ENCODE measurements around the gene ADAMTS2.
"Not testable (repeated sequence)": the region's sequence is repeated elsewhere in the genome, so short reads cannot be mapped to it uniquely, and the experiment has no call there.

ADAMTS2 gene

DNA sequence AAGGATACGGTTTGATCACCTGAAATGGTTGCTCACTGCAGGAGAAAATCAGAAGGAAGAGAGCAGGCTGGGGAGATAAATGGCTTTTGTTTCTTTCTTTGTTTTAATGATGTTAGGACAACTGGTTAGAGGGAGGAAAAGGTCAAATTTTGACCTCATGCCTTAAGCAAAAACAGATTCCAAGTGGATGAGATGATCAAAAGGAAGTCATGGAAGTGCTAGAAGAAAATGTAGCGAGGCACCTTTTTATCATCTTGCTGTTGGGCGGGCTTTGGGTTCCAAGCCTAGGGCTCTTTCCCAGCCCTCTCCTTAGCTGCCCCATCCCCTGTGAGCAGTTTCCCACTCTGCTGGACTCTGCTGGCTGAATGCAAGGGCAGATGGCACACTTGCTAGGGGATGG lies 127.9 kb downstream of the ADAMTS2 start:
- DNase-seq (ENCODE audit: low read depth in 2 of 2), result no peak

DNA sequence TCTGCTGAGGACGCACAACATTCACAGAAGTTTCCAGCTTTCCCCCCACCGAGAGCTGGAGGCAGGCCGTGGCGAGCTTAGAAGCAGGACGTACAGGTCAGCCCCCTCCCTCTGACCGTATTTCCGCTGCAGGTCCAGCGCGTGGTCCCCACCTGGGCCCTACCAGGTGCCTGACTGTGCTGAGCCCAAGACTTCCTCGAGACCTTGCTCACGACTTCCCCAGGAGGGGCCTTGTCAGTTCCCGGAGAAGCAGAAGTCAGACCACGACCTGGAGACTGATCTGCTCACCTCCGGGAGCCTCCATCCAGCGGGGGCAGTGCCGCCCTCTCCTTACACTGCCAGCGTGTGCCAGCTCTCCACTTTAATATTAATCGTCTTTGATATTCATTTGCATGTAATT lies 128.9 kb downstream of the ADAMTS2 start:
- not testable (repeated sequence) for DNase-seq (ENCODE audit: low read depth in 2 of 2)

DNA sequence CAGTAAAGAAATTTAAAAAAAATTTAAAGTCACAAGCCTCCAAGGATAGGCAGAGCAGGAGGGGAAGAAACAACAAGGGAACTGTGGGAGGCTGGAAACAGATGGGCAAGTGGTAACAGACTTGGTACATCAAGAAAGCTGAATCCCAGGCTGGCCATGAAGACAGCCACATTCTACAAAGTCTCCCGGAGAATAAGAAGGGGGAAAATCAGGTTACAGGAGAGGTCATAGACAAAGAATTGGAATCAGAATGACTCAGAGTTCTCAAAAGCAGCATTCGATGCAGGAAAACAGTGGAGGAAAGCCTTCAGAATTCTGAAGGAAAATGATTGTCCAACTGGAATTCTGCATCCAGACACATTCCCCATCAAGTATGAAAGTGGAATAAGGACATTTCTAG lies 129.7 kb downstream of the ADAMTS2 start:
- no peak for DNase-seq (ENCODE audit: low read depth in 2 of 2)

DNA sequence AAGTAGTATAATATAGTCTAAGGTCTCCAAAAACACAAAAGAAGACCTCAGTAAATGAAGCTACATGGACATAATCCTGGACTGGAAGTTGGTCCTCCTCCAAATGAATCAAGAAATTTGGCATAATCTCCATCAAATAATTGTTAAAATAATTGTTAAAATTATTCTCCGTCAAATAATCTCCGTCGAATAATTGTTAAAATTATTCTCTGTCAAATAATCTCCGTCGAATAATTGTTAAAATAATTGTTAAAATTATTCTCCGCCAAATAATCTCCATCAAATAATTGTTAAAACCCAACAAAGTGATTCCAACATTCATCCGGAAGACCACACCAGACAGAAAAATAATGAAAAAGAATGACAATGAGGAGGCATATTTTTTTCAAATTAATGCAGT lies 130.6 kb downstream of the ADAMTS2 start:
- no peak for DNase-seq (ENCODE audit: low read depth in 2 of 2)

DNA sequence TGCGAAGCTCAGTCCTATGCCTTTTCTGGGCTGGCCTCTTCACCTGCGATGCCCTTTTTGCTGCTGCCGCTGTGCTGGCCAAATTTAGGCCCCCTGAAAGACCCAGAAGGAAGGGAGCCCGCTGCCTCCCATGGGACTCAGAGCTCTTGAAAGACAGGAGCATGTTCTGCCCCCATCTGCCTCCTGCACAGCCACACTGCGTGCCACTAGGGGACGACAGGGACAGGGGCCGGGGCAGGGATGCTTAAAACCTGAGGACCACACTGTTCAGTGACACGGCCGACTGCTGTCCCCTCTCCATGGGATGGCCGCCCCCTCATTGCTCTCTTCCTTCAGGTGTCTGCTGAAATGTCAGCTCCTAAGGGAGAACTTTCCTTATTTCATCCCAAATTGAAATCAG lies 132.4 kb downstream of the ADAMTS2 start:
- DNase-seq (ENCODE audit: low read depth in 2 of 2), result no peak

DNA sequence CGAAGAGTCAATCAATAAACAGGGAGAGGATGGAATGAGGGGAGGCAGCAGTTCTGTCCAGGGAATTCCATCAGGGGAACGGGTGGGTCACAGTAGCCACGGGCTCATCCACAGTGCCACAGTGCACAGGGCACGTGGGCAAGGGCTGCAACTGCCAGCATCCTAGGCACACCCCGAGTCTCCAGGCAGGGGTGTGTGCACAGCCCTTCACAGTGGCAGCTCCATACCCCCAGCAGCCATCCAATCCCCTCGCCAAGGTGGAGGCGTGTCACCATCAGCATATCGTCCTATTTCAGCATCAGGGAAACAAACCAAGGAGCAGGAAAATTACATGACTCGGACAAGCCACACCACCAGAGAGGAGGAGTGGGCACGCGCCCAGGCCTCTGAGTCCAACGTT lies 133.6 kb downstream of the ADAMTS2 start:
- no peak for DNase-seq (ENCODE audit: low read depth in 2 of 2)

DNA sequence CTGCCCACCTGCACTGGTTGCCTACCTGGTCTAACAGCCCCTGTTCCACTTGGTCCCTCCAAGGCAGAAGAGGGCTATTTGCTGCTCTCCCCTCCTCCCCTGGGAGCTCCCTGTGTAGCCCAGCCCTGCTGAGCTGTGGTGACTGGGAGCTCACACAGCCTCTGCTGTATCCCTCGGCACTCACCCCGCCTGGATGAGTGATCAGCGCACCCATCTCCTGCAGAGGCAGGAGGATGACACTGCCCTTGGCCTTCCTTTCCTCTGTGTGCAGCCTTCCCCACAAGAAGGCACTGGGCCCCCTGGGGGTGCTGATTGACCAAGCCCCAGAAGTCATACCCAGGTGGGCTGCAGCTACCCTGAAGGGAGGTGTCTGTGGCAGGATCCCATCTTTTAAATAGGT lies 134.2 kb downstream of the ADAMTS2 start:
- DNase-seq (ENCODE audit: low read depth in 2 of 2), result no peak

DNA sequence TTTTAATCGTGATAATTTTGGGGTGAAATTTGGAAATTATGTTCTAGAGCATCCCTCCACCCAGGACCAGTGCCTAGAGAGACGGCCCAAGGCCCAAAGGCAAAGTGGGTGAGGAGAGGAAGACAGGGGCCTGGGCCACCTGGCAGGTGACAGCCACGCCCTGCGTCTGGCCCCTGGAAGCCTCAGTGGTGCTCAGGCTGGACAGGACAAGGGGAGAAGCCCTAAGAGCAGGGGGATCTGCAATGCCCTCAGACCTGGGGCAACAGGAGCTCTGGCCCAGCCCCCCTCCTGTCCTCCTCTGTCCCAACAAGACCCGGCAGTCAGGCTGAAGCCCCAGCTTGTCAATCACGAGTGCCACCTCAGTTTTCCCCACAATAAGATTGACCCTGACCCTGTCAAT lies 134.8 kb downstream of the ADAMTS2 start:
- DNase-seq (ENCODE audit: low read depth in 2 of 2), result no peak

DNA sequence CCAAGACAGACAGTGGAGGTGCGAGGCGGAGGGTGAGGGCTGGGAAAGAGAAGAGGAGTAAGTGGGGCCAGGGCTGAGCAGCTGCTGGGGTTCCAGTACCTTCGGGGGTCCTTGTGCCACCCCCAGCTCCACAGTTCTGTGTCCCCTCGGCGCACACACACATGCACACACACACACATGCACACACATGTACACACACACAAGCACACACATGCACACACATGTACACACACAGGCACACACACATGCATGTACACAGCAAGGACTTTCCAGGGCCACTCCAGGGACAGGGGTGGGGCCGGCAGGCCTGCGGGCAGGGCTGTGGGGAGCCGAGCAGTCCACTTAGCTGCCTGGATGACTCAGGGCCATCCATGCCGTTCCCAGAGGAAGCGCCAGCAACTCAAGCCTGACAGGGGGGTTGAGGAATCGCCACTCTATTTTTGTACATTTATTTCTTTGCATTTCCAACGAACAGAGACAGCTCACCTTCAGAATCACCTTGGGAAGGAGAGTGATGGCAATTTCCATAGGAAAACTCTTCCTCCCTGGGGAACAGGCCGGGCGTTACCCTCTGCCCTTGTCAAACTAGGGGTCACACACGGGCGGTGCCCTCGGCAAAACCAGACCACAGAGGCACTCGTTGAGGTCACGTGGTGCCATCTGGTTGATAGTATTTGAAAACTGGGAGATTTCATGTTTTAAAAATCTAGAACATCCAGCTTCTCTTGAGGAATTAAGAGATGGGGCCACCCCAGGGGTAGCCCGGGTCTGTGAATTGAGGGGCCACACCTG lies 135.7 kb downstream of the ADAMTS2 start:
- no peak for DNase-seq (ENCODE audit: low read depth in 2 of 2)

DNA sequence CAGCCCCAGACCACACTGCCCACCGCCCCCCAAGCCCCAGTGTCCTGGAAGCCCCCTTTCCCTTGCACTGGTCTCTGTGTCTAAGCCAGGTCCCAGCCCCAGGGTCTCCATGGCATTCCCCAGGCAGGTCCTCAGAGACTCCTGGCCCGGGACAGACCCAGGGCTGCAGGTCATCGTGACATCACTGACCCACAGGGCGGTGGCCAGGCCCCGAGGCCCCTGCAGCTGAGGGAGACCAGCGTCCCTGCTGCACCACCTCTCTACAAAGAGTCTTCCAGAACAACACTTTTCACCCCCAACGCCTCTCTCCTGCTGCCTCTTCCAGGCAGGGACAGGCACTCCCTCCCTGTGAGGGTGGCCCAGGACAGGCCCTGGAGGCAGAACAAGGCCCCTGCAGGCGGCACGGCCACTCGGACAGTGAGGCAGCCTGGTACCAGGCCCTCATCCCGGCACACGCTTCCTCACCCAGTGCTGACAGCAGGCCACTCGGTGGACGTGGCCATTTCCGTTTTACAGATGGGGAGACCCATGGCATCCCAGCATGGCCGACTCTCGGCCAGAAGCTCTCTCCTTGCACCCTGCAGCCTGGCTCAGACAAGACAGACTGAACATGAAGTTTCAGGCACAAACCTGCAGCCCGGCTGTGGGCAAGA lies 136.4 kb downstream of the ADAMTS2 start:
- no peak for DNase-seq (ENCODE audit: low read depth in 2 of 2)

DNA sequence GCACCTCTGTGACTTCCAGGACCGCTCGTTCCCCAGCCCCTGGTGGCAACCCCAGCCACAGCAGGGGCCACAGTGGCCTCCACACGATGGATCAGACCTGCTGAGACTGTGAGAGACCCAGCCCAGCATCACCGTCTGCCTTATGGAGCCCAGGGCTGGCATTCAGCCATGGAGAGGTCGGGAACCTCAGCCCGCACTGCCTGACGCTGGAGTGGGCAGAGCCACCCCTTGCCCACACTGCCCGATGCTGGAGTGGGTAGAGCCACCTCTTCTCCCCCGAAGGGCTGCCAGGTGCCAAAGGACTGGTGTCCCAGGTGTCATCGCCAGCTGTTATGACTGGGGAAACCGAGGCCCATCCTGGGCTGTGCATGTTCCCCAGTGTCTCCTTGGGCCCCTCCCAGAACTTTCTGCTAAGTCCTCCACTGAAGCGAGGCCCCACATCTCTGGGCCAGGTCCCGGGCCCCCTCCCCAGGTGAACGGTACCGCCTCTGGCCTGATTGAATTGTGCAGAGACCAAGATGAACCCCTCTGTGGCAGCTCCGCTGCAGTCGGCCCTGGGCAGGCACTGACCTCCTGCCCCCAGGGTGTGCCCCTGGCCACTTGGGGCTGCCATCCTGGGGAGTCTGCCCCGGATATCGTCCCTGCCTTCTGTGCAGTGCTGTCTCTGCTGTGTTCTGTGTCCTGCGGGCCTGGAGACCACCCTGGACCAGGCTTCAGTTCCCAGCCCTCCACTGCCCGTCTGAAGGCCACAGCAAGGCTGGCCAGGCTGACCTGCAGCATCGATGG lies 137.1 kb downstream of the ADAMTS2 start:
- DNase-seq (ENCODE audit: low read depth in 2 of 2), result no peak

DNA sequence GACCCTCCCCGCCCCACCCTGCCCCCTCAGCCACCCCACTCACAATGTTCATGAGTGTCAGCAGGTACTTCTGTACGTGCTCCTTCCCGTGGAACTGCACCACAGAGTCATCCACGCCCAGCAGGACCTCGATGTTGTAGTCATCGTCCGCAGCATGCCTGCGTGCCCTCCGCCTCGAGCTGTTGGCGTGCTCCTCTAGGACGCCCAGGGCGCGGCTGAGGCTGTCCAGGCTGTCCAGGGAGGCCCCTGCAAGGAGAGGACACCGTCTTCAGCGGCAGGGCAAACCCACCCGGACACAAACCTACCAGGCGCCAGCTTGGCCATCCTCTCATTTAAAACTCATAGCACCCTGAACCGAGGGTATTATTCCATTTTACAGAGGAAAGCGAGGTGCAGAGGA lies 137.8 kb downstream of the ADAMTS2 start:
- DNase-seq (ENCODE audit: low read depth in 2 of 2), result no peak

DNA sequence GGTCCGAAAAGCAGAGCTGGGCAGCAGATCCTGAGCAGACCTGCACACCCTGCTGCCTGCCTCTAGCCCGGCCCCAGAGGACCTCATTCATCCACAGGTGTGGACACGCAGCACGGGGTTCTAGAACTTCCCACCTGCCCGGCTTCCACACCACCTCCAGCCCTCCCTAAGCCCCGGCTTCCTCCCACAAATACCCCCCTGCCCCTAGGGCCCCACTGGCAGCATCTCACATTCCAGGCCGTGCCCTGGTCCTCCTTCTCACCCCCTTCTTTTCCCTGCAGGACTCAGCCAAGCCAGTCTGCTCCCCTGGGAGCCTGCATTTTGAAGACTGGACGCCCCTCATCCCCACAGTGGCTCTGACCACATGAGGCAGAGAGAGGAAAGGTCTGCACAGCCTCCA lies 138.9 kb downstream of the ADAMTS2 start:
- DNase-seq (ENCODE audit: low read depth in 2 of 2), result no peak

DNA sequence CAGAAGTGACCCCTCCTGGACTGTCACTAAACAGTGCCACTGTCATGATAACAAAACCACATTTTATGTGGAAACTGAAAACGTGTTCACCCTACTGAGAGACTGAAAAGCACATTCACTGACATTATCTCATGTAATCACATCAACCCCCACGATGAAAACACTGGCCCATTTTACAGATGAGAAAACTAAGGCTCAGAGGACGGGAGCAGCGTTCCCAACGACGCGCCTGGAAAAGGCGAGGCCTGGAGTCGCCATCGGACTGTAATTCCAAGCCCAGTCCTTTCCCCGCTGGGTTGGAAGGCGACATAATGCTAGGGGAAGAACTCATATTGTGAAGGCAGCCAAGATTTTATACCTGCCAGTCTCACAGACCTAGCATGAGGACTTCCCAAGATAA lies 140.0 kb downstream of the ADAMTS2 start:
- no peak for DNase-seq (ENCODE audit: low read depth in 2 of 2)

DNA sequence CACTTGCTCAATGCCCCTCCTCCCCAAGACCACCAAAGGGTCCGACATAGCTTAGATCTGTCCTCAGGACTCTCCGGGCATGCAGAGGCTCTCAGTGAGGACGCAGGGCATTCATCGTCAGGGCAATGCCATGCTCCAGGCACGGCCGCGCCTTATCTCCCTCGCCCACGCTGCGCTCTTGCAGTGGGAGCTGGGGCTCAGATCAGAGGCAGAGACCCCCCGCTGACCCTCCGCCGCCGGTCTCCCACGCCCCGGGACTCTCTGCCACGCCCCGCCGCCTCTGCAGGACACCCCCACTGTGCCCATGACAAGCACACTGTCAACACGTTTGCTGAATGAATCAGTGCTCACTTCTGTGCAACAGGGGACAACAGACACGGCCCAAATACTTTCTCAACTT lies 140.7 kb downstream of the ADAMTS2 start:
- DNase-seq (ENCODE audit: low read depth in 2 of 2), result no peak

DNA sequence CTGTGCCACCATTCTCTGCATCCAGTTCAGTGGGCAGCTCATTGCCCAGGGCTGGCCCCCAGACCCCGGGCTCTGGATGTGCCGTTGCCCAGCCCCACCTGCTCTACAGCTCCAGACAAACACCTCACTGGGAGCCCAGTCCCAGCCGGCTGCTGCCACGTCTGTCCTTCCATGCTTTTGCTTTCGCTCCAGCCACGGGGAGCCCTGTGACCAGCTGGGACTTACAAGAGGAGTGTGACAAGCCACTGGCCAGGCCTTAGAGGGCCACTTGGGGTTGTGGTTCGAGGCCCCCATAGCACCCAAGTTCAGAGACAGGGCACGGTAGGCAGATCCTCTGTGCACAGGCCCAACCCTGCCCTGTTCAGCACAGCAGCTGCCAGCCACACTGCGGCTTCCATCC lies 142.0 kb downstream of the ADAMTS2 start:
- no peak for DNase-seq (ENCODE audit: low read depth in 2 of 2)

DNA sequence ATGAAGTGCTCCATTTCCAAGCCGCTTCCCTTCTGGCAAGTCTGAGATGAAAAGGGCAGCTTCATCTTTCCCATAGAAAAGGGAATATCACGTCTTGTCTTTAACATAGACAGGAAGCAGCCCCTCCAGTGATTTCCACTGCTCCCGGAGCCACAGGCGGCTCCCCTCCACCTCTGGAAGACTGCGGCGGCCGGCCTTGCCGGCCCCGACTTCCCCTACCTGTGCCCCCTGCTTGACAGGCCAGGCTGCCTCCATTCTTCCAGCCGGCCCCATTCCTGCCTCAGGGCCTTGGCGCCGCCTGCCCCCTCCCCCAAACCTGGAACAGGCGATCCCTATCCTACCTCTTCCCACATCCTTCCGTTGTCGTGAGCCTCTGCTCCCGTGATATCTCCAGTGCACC lies 143.3 kb downstream of the ADAMTS2 start:
- no peak for DNase-seq (ENCODE audit: low read depth in 2 of 2)

DNA sequence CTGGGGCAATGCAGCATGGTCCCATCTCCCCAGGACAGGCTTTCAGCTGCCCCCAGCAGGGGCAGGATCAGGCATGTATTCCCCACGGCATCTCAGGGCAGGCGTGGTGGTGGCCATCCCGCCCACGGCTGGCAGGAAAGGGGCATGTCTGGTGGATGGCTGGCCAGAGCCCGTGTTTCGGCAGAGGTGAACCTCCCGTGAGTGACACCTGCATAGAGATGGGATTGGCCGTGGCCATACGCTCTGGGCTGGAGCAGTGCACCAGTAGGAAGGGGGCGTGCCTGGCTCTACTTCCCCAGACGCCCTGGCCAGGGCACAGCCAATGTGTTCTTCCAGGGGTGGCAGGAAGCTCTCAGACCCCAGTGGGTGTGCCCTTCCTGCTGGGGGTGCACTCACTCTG lies 146.0 kb downstream of the ADAMTS2 start:
- DNase-seq (ENCODE audit: low read depth in 2 of 2), result no peak

DNA sequence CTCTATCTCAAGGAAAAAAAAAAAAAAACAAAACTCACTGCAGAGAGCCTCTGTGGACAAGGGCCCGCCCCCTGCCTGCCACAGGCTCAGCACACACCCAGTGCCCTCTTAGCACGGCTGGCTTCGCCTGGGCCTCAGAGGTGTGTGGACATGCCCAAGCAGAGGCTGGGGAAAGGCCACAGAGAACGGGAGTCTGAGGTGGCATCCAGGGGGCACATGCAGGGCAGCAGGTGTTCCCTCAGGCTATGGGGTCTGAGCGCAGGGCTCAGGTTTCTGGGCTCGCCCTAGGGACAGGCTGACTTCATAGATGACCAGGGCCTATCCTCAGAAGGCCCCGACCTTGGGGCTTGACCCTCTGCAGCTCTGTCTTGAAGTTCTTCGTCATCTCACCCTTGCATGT lies 146.4 kb downstream of the ADAMTS2 start:
- DNase-seq (ENCODE audit: low read depth in 2 of 2), result no peak

DNA sequence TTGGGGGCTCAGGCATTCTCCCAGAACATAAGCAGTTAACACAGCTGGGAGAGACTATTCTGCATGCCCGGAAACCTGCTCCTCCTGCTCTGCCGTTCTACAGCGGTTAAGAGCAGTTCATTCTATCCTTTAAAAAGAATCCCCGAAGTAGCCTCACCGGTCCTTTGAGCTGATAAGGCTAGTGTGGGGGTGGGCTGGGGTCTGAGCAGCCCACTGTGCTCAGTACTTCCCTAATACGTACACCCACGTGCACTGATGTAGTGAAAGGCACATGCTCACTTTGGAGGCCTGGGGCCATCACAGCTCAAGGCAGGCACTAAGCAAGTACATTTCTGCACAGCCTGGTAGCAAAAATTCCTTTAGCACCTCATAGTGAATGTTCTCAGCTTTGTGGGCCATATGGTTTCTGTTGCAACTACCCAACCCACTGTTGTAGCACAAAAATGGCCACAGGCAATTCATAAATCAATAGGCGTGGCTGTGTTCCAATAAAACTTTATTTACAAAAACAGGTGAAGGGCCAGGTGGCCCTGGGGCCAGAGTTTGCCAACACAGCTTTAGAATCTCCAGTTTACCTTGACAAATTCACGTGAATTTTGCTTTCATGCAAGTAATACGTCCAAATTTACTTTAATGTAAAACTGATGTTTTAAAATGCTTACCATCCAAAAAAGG lies 148.7 kb downstream of the ADAMTS2 start:
- no peak for DNase-seq (ENCODE audit: low read depth in 2 of 2)

DNA sequence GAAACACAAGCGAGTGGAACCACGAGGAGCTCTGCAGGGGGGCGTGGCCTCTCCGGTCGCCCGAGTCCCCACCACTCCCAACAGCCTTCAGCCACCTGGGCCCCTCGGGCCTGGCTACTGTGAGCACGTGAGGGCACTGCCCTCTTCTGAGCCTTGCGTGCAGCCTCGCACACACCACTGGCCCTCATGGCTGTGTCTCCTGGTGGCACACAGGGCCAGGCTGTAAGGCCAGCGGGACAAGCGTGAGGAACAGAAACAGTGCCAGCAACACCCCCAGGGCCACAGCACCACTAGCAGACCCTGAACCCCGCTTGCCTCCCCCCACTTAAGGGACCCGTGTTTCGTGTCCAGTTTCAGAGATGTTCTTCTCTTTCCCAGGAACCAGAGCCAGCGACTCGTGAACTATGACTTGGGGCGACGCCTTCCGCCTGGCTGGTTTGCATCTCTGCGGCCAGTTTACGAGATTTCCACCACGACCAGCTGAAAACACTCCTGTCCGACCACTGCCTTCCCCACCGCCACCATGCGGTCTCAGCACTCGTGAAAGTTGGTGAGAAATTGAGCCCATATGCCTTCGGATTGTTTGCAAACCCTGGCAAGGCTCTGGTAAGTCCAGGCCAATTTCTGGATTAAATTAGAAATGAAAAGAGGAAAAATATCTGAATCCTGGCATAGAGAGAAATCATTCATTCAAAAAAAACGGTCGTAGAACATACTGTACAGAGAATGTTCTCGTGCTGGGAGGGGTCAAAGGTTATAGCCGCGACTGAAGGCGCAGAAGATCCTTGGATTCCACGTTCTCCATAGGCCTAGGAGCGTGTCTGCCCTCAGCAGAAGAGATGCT lies 149.5 kb downstream of the ADAMTS2 start:
- no peak for DNase-seq (ENCODE audit: low read depth in 2 of 2)

Measured in stimulated activated CD8-positive, alpha-beta memory T cell treated with anti-CD3 and anti-CD28 coated beads, Interleukin-7, amount 100 ng/mL, for 4 hours (primary cell).